Karpas-422 (cell line): Measurements from ENCODE around the gene TJP1. TPM values are rescaled to one million over a fixed set of nuclear protein-coding genes. Genes with fewer than 3 reads are reported as not detected.
"Not testable (repeated sequence)": the region's sequence is repeated elsewhere in the genome, so short reads cannot be mapped to it uniquely, and the experiment has no call there.

Experiments used
- DNase-seq: peaks from one replicate; pipeline ENCODE4 v3.0.0-alpha.2; 2015
- H2AFZ ChIP-seq: fragments of 200-600 bp; sonication (generic); 2 replicates; pipeline ENCODE4 v1.6.1; 2014; ENCODE audit warnings: antibody characterized with exemption, low read length, mixed read lengths
- H3K27ac ChIP-seq: fragments of 200-600 bp; sonication (generic); 2 replicates; pipeline ENCODE4 v1.5.1; 2014; ENCODE audit warnings: mild to moderate bottlenecking, low read length, moderate library complexity
- H3K27me3 ChIP-seq: fragments of 200-600 bp; sonication (generic); 2 replicates; pipeline ENCODE4 v1.6.1; 2014; ENCODE audit warnings: low read length, mixed read lengths
- H3K36me3 ChIP-seq: fragments of 200-600 bp; sonication (generic); 2 replicates; pipeline ENCODE4 v1.6.1; 2014; ENCODE audit warnings: low read length, mixed read lengths; ENCODE audit not compliant: insufficient read depth
- H3K4me1 ChIP-seq: fragments of 200-600 bp; sonication (generic); 2 replicates; pipeline ENCODE4 v1.6.1; 2014; ENCODE audit warnings: mild to moderate bottlenecking, low read length, mixed read lengths
- H3K4me2 ChIP-seq: fragments of 200-600 bp; sonication (generic); 2 replicates; pipeline ENCODE4 v1.6.1; 2014; ENCODE audit warnings: low read length, low read depth, mild to moderate bottlenecking; ENCODE audit not compliant: poor library complexity, severe bottlenecking
- H3K4me3 ChIP-seq: fragments of 200-600 bp; sonication (generic); 2 replicates; pipeline ENCODE4 v1.5.1; 2014; ENCODE audit warnings: mild to moderate bottlenecking, antibody characterized with exemption, low read length, mixed read lengths
- H3K79me2 ChIP-seq: fragments of 200-600 bp; sonication (generic); 2 replicates; pipeline ENCODE4 v1.6.1; 2014; ENCODE audit warnings: mild to moderate bottlenecking, low read length, mixed read lengths
- H3K9ac ChIP-seq: fragments of 200-600 bp; sonication (generic); 2 replicates; pipeline ENCODE4 v1.6.0; 2014; ENCODE audit warnings: low read length
- H3K9me2 ChIP-seq: fragments of 200-600 bp; sonication (generic), shearing (Covaris generic); replicated peaks from 2 replicates; pipeline ENCODE4 v1.6.0; 2014; ENCODE audit warnings: mild to moderate bottlenecking, low read length, moderate library complexity; ENCODE audit not compliant: insufficient read depth
- H3K9me3 ChIP-seq: fragments of 300-700, 200-600 bp; sonication (generic); 2 replicates; pipeline ENCODE4 v1.6.1; 2014; ENCODE audit warnings: low read length, mixed read lengths
- H4K20me1 ChIP-seq: fragments of 200-600 bp; sonication (generic); 2 replicates; pipeline ENCODE4 v1.6.1; 2014; ENCODE audit warnings: mild to moderate bottlenecking, antibody characterized with exemption, low read length, low read depth; ENCODE audit not compliant: insufficient read depth
- total RNA-seq: library from RNA; depleted of rRNA; stranded (reverse); fragments of >200 nt; shearing (Covaris generic); gene quantifications from 2 replicates; pipeline ENCODE4 v1.2.3, GENCODE V29; 2014; ENCODE audit warnings: low replicate concordance

The TJP1 gene
- total RNA-seq, 1 experiment from 2014 or later, result not detected

- not testable (repeated sequence) for H3K79me2 ChIP-seq, H3K4me1 ChIP-seq, H3K9ac ChIP-seq, H3K27me3 ChIP-seq, H2AFZ ChIP-seq, H3K27ac ChIP-seq, H3K4me2 ChIP-seq, H3K9me3 ChIP-seq, H3K36me3 ChIP-seq, H3K9me2 ChIP-seq, H3K4me3 ChIP-seq, H4K20me1 ChIP-seq, DNase-seq
Measured at GRCh38 chr15:29730471-29730870, 91.8 kb downstream of the TJP1 start.

GRCh38 chr15:29728418-29728817, 93.8 kb downstream of the TJP1 start:
- Histone ChIP-seq H3K27ac (no peak overlapping the region), H3K79me2 (no peaks in the 10 kb centered on the region), H3K9ac (no peak overlapping the region), H4K20me1 (no peaks in the 10 kb centered on the region), H3K9me3 (peaks cover 15% of the 10 kb centered on the region), H2AFZ (no peak overlapping the region), H3K27me3 (no peaks in the 10 kb centered on the region), H3K36me3 (no peaks in the 10 kb centered on the region), H3K4me1 (no peaks in the 10 kb centered on the region), H3K4me2 (no peak overlapping the region), H3K9me2 (no peaks in the 10 kb centered on the region), H3K4me3 (no peak overlapping the region)
- DNase-seq, result no peak

- Histone ChIP-seq H3K79me2 (no peaks in the 10 kb centered on the region), H2AFZ (no peak overlapping the region)
- no peak for DNase-seq
Measured at GRCh38 chr15:29727871-29728270, 94.4 kb downstream of the TJP1 start.

GRCh38 chr15:29726553-29726952, 95.7 kb downstream of the TJP1 start:
- Histone ChIP-seq H3K4me1 (no peaks in the 10 kb centered on the region), H3K4me2 (no peak overlapping the region), H3K27ac (no peak overlapping the region), H2AFZ (no peak overlapping the region), H4K20me1 (no peaks in the 10 kb centered on the region), H3K9me3 (peaks cover 18% of the 10 kb centered on the region), H3K4me3 (no peak overlapping the region), H3K9ac (no peak overlapping the region), H3K9me2 (no peaks in the 10 kb centered on the region), H3K36me3 (no peaks in the 10 kb centered on the region), H3K79me2 (no peaks in the 10 kb centered on the region), H3K27me3 (no peaks in the 10 kb centered on the region)
- DNase-seq, result no peak

More at GRCh38 chr15:29727871-29728270, 94.4 kb downstream of the TJP1 start:
- H3K4me2 ChIP-seq, result no peak overlapping the region
- H3K9me2 ChIP-seq, result no peaks in the 10 kb centered on the region
- H3K36me3 ChIP-seq, result no peaks in the 10 kb centered on the region
- no peaks in the 10 kb centered on the region for H3K4me1 ChIP-seq
- H3K4me3 ChIP-seq, result no peak overlapping the region
- H4K20me1 ChIP-seq, result no peaks in the 10 kb centered on the region
- H3K27ac ChIP-seq, result no peak overlapping the region
- H3K27me3 ChIP-seq, result no peaks in the 10 kb centered on the region
- no peak overlapping the region for H3K9ac ChIP-seq
- H3K9me3 ChIP-seq, result peaks cover 15% of the 10 kb centered on the region

GRCh38 chr15:29724026-29724425, 98.2 kb downstream of the TJP1 start:
- H4K20me1 ChIP-seq, result no peaks in the 10 kb centered on the region
- H3K4me2 ChIP-seq, result no peak overlapping the region
- no peak overlapping the region for H3K9ac ChIP-seq
- no peaks in the 10 kb centered on the region for H3K79me2 ChIP-seq
- no peaks in the 10 kb centered on the region for H3K9me2 ChIP-seq
- H3K27ac ChIP-seq, result no peak overlapping the region
- DNase-seq, result no peak
- H3K4me3 ChIP-seq, result no peak overlapping the region
- no peaks in the 10 kb centered on the region for H3K27me3 ChIP-seq
- H3K4me1 ChIP-seq, result no peaks in the 10 kb centered on the region
- peaks cover 24% of the 10 kb centered on the region for H3K9me3 ChIP-seq
- no peak overlapping the region for H2AFZ ChIP-seq
- no peaks in the 10 kb centered on the region for H3K36me3 ChIP-seq

- DNase-seq, result no peak
- H3K4me1 ChIP-seq, result no peaks in the 10 kb centered on the region
- no peak overlapping the region for H3K4me2 ChIP-seq
- no peaks in the 10 kb centered on the region for H3K79me2 ChIP-seq
- no peak overlapping the region for H3K27ac ChIP-seq
- no peaks in the 10 kb centered on the region for H3K36me3 ChIP-seq
- no peaks in the 10 kb centered on the region for H4K20me1 ChIP-seq
- no peaks in the 10 kb centered on the region for H3K9me2 ChIP-seq
- H3K9me3 ChIP-seq, result peaks cover 3% of the 10 kb centered on the region; the same call in 1 of the 2 replicates
- H3K4me3 ChIP-seq, result no peak overlapping the region
- no peak overlapping the region for H3K9ac ChIP-seq
- H3K27me3 ChIP-seq, result no peaks in the 10 kb centered on the region
- no peak overlapping the region for H2AFZ ChIP-seq
Measured at GRCh38 chr15:29713784-29714183, 108.5 kb downstream of the TJP1 start.

GRCh38 chr15:29712149-29712885, 110.0 kb downstream of the TJP1 start:
- Histone ChIP-seq H3K4me3 (no peak overlapping the region), H4K20me1 (no peaks in the 10 kb centered on the region), H2AFZ (no peak overlapping the region), H3K79me2 (no peaks in the 10 kb centered on the region), H3K36me3 (no peaks in the 10 kb centered on the region), H3K4me1 (no peaks in the 10 kb centered on the region), H3K4me2 (no peak overlapping the region), H3K27ac (no peak overlapping the region), H3K27me3 (no peaks in the 10 kb centered on the region), H3K9me3 (peaks cover 8% of the 10 kb centered on the region; the same call in 1 of the 2 replicates), H3K9ac (no peak overlapping the region), H3K9me2 (no peaks in the 10 kb centered on the region)
- no peak for DNase-seq

GRCh38 chr15:29711531-29711930, 110.7 kb downstream of the TJP1 start:
- Histone ChIP-seq H3K4me1 (no peaks in the 10 kb centered on the region), H2AFZ (no peak overlapping the region), H3K9ac (no peak overlapping the region), H4K20me1 (no peaks in the 10 kb centered on the region), H3K27me3 (no peaks in the 10 kb centered on the region), H3K27ac (no peak overlapping the region), H3K79me2 (no peaks in the 10 kb centered on the region), H3K4me3 (no peak overlapping the region), H3K36me3 (no peaks in the 10 kb centered on the region), H3K9me3 (peaks cover 8% of the 10 kb centered on the region; the same call in 1 of the 2 replicates), H3K9me2 (no peaks in the 10 kb centered on the region), H3K4me2 (no peak overlapping the region)
- no peak for DNase-seq
